Measurements from ENCODE around the gene ZCCHC18.
A peak's percentile ranks its signal among the peaks of the same experiment; 100 is the strongest.

ZCCHC18 gene

GRCh38 chrX:104130808-104131207 is 18.5 kb downstream of the ZCCHC18 start:
- no peak for DNase-seq (ENCODE audit: extremely low read depth in 1 of 2, low read depth in 1 of 2)

- no peak for DNase-seq (ENCODE audit: extremely low read depth in 1 of 2, low read depth in 1 of 2)
These were observed 22.4 kb downstream of the ZCCHC18 start for GRCh38 chrX:104134583-104135261.

- no peak for DNase-seq (ENCODE audit: extremely low read depth in 1 of 2, low read depth in 1 of 2)
These were observed 23.4 kb downstream of the ZCCHC18 start for GRCh38 chrX:104135677-104136076.

GRCh38 chrX:104136241-104137019 is 24.1 kb downstream of the ZCCHC18 start:
- DNase-seq (ENCODE audit: extremely low read depth in 1 of 2, low read depth in 1 of 2): peak; percentile 17 to 18

- DNase-seq (ENCODE audit: extremely low read depth in 1 of 2, low read depth in 1 of 2): no peak
These were observed 25.2 kb downstream of the ZCCHC18 start for GRCh38 chrX:104137496-104137895.

GRCh38 chrX:104141087-104141760 is 28.9 kb downstream of the ZCCHC18 start:
- no peak for DNase-seq (ENCODE audit: extremely low read depth in 1 of 2, low read depth in 1 of 2)

GRCh38 chrX:104151037-104151436 is 38.7 kb downstream of the ZCCHC18 start:
- no peak for DNase-seq (ENCODE audit: extremely low read depth in 1 of 2, low read depth in 1 of 2)

GRCh38 chrX:104156630-104157529 is 44.6 kb downstream of the ZCCHC18 start, which contains the start of gene SLC25A53:
SLC25A53 (minus strand) TSS chrX:104157009; CDS start chrX:104105257, 51,752 bp downstream.
- peak; percentile 27 to 50 for DNase-seq (ENCODE audit: extremely low read depth in 1 of 2, low read depth in 1 of 2)
